Bronchial epithelial cell (primary cell): ENCODE results near the gene ICAM2. TPM values are rescaled to one million over a fixed set of nuclear protein-coding genes. Genes with fewer than 3 reads are reported as not detected.

Source experiments
- DNase-seq: peaks from one replicate; pipeline ENCODE4 v3.0.0-alpha.2; 2010; ENCODE audit warnings: low read depth
- FAIRE-seq: peaks from 2 replicates; lab custom pipeline; 2011; peaks lifted over from hg19 to GRCh38; lab: Jason Lieb, UNC
- H3K27me3 ChIP-seq: 2 replicates; pipeline ENCODE4 v1.5.1; 2011; ENCODE audit warnings: low read length; ENCODE audit not compliant: control insufficient read depth, insufficient read depth
- H3K36me3 ChIP-seq: 2 replicates; pipeline ENCODE4 v1.5.1; 2011; ENCODE audit warnings: low read length; ENCODE audit not compliant: control insufficient read depth, insufficient read depth
- H3K4me3 ChIP-seq: 2 replicates; pipeline ENCODE4 v1.5.1; 2011; ENCODE audit warnings: mild to moderate bottlenecking, low read depth, low read length, control low read depth
- CTCF ChIP-seq: IDR thresholded peaks from 2 replicates; pipeline ENCODE4 v1.5.1; 2011; ENCODE audit warnings: mild to moderate bottlenecking, moderate library complexity, low read length, control low read depth, inconsistent platforms; ENCODE audit not compliant: insufficient read depth, severe bottlenecking
- total RNA-seq: library from RNA; depleted of rRNA; stranded (reverse); fragments of >200 nt; gene quantifications from 2 replicates; pipeline ENCODE4 v1.2.1, GENCODE V29; 2014

Gene ICAM2
- total RNA-seq, 1 donor from 2014 or later = 0.26 TPM

- TF ChIP-seq CTCF = no peak
- DNase-seq (no peak), FAIRE-seq (no peak)
- Histone ChIP-seq H3K27me3 (no peaks in the 10 kb centered on the region), H3K4me3 (no peak overlapping the region), H3K36me3 (no peaks in the 10 kb centered on the region)
These were observed 65.2 kb downstream of the ICAM2 start for GRCh38 chr17:63955232-63955631.

- TF ChIP-seq CTCF = no peak
- DNase-seq (no peak), FAIRE-seq (no peak)
- no peaks in the 10 kb centered on the region for H3K36me3 ChIP-seq
- no peaks in the 10 kb centered on the region for H3K27me3 ChIP-seq
- H3K4me3 ChIP-seq = no peak overlapping the region
These were observed 65.9 kb downstream of the ICAM2 start for GRCh38 chr17:63954402-63955063.

Other genes with a start within 250 kb of the ICAM2 start
- gene CCDC47, start 247.0 kb downstream of the ICAM2 start, total RNA-seq = 112 and 118 TPM in 2 replicates
- 65.0 and 70.5 TPM in 2 replicates for gene DDX42, start 246.5 kb downstream of the ICAM2 start, total RNA-seq
- gene PSMC5, start 193.2 kb downstream of the ICAM2 start, total RNA-seq = 50.5 and 64.0 TPM in 2 replicates
- 43.4 and 53.1 TPM in 2 replicates for gene FTSJ3, start 193.0 kb downstream of the ICAM2 start, total RNA-seq
- gene SMARCD2, start 177.9 kb downstream of the ICAM2 start, total RNA-seq = 98.5 and 112 TPM in 2 replicates
- not detected in 2 replicates for gene CSH2, start 147.0 kb downstream of the ICAM2 start, total RNA-seq
- gene GH2, start 138.7 kb downstream of the ICAM2 start, total RNA-seq = not detected in 2 replicates
- gene CSH1, start 124.1 kb downstream of the ICAM2 start, total RNA-seq = not detected in 2 replicates
- gene CSHL1, start 109.4 kb downstream of the ICAM2 start, total RNA-seq = not detected in 2 replicates
- gene GH1, start 101.8 kb downstream of the ICAM2 start, total RNA-seq = not detected in 2 replicates
- gene CD79B, start 88.3 kb downstream of the ICAM2 start, total RNA-seq = not detected in 2 replicates
- under 0.01 and 0.90 TPM in 2 replicates for gene SCN4A, start 47.7 kb downstream of the ICAM2 start, total RNA-seq
- not detected in 2 replicates for gene PRR29, start 22.3 kb downstream of the ICAM2 start, total RNA-seq
- gene ERN1, start 109.5 kb upstream of the ICAM2 start, total RNA-seq = 22.1 and 35.2 TPM in 2 replicates
- gene TEX2, start 242.6 kb upstream of the ICAM2 start, total RNA-seq = 14.7 and 23.0 TPM in 2 replicates